HG03139 (cell line): ENCODE measurements around the gene SKIL.
"Not testable (repeated sequence)": the region's sequence is repeated elsewhere in the genome, so short reads cannot be mapped to it uniquely, and the experiment has no call there.

Source experiments
- ATAC-seq: cut with Tn5 transposase; IDR thresholded peaks from one replicate; pipeline ENCODE4 v1.9.1; 2021; ENCODE audit not compliant: unreplicated experiment

The SKIL gene

GRCh38 chr3:170357176-170358041 lies at the start of gene SKIL:
Gene SKIL, plus strand, starts transcription at chr3:170357715. Its CDS starts 2,617 bp downstream, at chr3:170360332.
- ATAC-seq = peak; percentile 50

GRCh38 chr3:170309046-170309445 lies 48.5 kb upstream of the SKIL start:
- no peak for ATAC-seq

GRCh38 chr3:170317954-170318353 lies 39.6 kb upstream of the SKIL start:
- no peak for ATAC-seq

- ATAC-seq = no peak
Observed at GRCh38 chr3:170320461-170321121, 36.9 kb upstream of the SKIL start.

- no peak for ATAC-seq
Observed at GRCh38 chr3:170321321-170322034, 36.0 kb upstream of the SKIL start.

GRCh38 chr3:170322566-170323269 lies 34.8 kb upstream of the SKIL start:
- no peak for ATAC-seq

- ATAC-seq = no peak
Observed at GRCh38 chr3:170323331-170323730, 34.2 kb upstream of the SKIL start.

- no peak for ATAC-seq
Observed at GRCh38 chr3:170324962-170325361, 32.6 kb upstream of the SKIL start.

- ATAC-seq = no peak
Observed at GRCh38 chr3:170327040-170327808, 30.3 kb upstream of the SKIL start.

- not testable (repeated sequence) for ATAC-seq
Observed at GRCh38 chr3:170327868-170328548, 29.5 kb upstream of the SKIL start.

- no peak for ATAC-seq
Observed at GRCh38 chr3:170330366-170330765, 27.1 kb upstream of the SKIL start.

- ATAC-seq = no peak
Observed at GRCh38 chr3:170331143-170331542, 26.4 kb upstream of the SKIL start.

- ATAC-seq = no peak
Observed at GRCh38 chr3:170337420-170337819, 20.1 kb upstream of the SKIL start.

GRCh38 chr3:170338690-170339340 lies 18.7 kb upstream of the SKIL start:
- ATAC-seq = no peak

GRCh38 chr3:170342273-170342672 lies 15.2 kb upstream of the SKIL start:
- not testable (repeated sequence) for ATAC-seq

GRCh38 chr3:170343859-170344258 lies 13.7 kb upstream of the SKIL start:
- not testable (repeated sequence) for ATAC-seq

- ATAC-seq = no peak
Observed at GRCh38 chr3:170344971-170345370, 12.5 kb upstream of the SKIL start.

- ATAC-seq = no peak
Observed at GRCh38 chr3:170346481-170347392, 10.8 kb upstream of the SKIL start.
